Measurements from ENCODE around the gene EFTUD2.
A peak's percentile ranks its signal among the peaks of the same experiment; 100 is the strongest.
"Not testable (repeated sequence)": the region's sequence is repeated elsewhere in the genome, so short reads cannot be mapped to it uniquely, and the experiment has no call there.

The EFTUD2 gene

GRCh38 chr17:44846206-44846605 is 53.0 kb downstream of the EFTUD2 start:
- DNase-seq = no peak

- DNase-seq = no peak
These were observed 54.8 kb downstream of the EFTUD2 start for GRCh38 chr17:44844390-44844830.

GRCh38 chr17:44842748-44843147 is 56.5 kb downstream of the EFTUD2 start:
- peak; percentile 74 for DNase-seq

GRCh38 chr17:44840936-44841335 is 58.3 kb downstream of the EFTUD2 start:
- DNase-seq = no peak

DNA sequence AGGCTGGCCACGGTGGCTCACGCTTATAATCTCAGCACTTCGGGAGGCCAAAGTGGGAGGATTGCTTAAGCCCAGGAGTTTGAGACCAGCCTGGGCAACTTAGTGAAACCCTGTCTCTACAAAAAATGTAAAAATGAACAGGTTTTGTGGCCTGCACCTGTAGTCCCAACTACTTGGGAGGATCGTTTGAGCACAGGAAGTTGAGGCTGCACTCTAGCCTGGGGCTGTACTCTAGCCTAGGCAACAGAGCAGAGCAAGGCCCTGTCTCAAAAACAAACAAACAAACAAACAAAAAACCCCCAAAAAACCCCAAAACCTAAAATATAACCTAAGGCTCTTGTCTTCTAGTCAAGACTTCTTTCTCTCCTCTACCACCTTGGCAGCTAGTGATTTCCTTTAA is 59.0 kb downstream of the EFTUD2 start:
- no peak for DNase-seq

GRCh38 chr17:44837196-44837595 is 62.0 kb downstream of the EFTUD2 start:
- no peak for DNase-seq

DNA sequence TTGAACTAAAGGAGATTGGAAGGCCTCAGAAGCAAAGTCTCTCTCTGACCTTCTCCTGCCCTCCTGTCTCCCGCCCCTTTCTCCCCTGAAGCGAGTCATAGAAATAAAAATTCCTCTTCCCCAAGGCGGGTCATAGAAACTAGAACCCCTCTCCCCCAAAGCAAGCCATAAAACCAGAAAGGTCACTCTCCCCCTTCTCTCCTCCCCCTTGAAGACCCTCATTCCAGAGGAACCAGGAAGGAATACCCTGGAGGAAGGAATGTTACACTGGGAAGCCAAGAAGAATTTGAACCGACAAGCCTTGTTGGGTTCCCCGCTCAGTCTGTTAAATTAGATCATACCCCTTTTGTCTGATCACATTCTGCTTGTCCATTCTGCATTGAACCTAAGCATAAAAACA is 66.4 kb downstream of the EFTUD2 start:
- DNase-seq = peak; percentile 76

- no peak for DNase-seq
These were observed 67.9 kb downstream of the EFTUD2 start for GRCh38 chr17:44831371-44831770.

GRCh38 chr17:44830359-44831288 is 68.6 kb downstream of the EFTUD2 start:
- peak; percentile 80 for DNase-seq

DNA sequence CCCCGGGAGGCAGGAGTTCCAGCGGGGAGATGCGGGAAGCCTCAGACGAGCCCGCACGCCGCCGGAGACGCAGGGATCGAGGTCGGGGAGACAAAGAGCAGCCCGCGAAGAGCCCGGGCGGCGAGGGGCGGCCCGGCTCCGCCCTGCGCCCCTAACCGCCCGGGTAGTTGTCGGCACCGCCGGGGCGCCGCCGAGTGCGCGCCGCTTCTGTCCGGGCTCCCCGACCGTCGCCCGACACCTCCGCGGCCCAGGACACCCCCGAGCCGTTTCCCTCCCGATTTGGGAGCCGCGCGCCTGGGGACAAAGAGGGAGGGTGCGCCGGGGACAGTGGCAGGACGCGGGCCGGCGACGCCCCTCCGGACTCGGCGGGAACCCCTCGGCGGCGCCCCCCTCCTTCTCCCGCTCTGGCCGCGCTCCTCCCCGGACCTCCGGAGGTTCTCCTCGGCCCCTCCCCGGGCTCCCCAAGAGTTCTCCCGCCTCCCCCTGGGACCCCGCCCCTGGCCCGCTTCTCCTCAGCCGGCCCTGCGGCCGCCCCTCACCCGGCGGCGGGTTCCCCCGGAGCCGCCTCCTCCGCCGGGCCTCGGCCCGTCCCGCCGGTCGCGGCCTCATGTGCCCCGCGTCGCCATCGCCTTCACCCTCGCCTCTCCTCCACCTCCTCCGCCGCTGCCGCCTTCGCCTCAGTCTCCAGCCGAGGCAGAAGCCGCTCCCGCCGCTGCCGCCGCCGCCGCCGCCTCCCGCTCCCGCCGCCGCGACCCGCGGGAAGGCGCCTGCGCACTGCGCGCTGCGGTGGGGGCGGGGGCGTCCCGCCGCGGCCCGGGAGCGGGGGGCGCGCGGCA is 69.5 kb downstream of the EFTUD2 start, which contains the start of gene GJC1:
GJC1 (minus strand) TSS at position 765 of the 836 bp plus-strand sequence. CDS start 24,470 bp downstream, outside the sequence.
- peak; percentile 75 for DNase-seq

GRCh38 chr17:44828919-44829522 is 70.2 kb downstream of the EFTUD2 start:
- DNase-seq = no peak

DNA sequence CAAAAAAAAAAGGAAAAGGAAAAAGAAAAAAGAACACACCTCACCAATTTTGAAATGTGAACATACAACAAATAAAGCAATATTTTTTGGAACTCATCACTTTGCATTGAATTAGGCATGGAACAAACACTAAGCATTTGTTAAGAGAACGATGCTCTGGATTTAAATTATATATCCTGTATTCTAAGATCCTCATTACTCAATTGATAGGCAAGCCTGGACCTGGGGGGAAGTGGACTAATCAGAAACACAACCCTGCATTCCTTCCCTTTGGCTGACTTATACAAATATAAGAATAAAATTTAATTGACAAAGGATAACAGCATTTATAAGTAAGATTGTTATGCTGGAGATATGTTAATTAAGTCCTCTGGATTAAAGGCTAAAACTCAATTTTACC is 71.4 kb downstream of the EFTUD2 start:
- DNase-seq = no peak

- no peak for DNase-seq
These were observed 73.0 kb downstream of the EFTUD2 start for GRCh38 chr17:44826123-44826790.

DNA sequence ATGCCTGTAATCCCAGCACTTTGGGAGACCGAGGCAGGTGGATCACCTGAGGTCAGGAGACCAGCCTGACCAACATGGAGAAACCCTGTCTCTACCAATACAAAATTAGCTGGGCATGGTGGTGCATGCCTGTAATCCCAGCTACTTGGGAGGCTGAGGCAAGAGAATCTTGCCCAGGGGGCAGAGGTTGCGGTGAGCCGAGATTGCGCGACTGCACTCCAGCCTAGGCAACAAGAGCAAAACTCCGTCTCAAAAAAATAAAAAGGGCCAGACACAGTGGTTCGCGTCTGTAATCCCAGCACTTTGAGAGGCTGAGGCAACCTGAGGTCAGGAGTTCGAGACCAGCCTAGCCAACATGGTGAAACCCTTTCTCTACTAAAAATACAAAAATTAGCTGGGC is 74.0 kb downstream of the EFTUD2 start:
- DNase-seq = not testable (repeated sequence)

- peak; percentile 78 for DNase-seq
These were observed 78.5 kb downstream of the EFTUD2 start for GRCh38 chr17:44820631-44821212.

- not testable (repeated sequence) for DNase-seq
These were observed 80.7 kb downstream of the EFTUD2 start for GRCh38 chr17:44818508-44818907.

- no peak for DNase-seq
These were observed 87.0 kb downstream of the EFTUD2 start for GRCh38 chr17:44812263-44812662.

- not testable (repeated sequence) for DNase-seq
These were observed 90.4 kb downstream of the EFTUD2 start for GRCh38 chr17:44808656-44809388.

- DNase-seq = no peak
These were observed 91.1 kb downstream of the EFTUD2 start for GRCh38 chr17:44808156-44808555.

DNA sequence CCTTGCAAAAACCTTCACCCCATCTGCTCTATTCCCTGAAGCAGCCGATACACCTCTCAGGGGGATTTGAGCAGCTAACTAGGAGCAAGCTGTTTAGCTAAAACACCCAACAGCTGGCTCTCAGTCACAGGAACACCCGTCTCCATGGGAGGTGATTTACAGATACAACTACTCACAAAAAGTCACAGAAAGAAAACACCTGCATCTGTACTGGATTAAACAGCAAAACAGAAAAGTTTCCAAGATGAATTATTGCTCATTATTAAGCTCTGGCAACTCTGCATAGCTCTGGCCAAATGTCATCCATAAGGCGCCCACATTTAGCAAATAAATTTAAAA is 91.5 kb downstream of the EFTUD2 start:
- no peak for DNase-seq

GRCh38 chr17:44807093-44807816 is 92.0 kb downstream of the EFTUD2 start:
- no peak for DNase-seq
